GM18868 (cell line): ENCODE data around the gene CGNL1.

Source experiments
- ATAC-seq: cut with Tn5 transposase; IDR thresholded peaks from one replicate; pipeline ENCODE4 v1.9.1; 2021; ENCODE audit warnings: mild to moderate bottlenecking, moderate library complexity; ENCODE audit not compliant: unreplicated experiment

Gene CGNL1

DNA sequence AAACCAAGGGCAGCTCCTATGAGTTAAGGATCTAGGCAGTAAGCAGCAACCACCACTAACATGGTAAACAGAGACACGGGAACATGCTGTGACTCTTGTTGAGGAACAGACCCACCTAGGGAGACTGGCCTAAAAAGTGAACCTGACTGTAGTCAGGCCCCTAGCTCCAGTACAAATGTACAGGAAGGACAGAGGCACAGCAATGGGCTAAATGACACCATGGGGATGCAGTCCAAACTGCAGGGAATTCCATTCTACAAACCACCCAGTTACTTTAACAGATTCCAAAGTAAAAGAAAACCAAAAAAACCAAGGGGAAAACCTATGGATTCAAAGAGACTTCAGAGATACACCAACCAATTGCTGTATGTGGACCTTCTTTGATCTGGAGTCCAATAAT is 28.2 kb upstream of the CGNL1 start:
- ATAC-seq: no peak

DNA sequence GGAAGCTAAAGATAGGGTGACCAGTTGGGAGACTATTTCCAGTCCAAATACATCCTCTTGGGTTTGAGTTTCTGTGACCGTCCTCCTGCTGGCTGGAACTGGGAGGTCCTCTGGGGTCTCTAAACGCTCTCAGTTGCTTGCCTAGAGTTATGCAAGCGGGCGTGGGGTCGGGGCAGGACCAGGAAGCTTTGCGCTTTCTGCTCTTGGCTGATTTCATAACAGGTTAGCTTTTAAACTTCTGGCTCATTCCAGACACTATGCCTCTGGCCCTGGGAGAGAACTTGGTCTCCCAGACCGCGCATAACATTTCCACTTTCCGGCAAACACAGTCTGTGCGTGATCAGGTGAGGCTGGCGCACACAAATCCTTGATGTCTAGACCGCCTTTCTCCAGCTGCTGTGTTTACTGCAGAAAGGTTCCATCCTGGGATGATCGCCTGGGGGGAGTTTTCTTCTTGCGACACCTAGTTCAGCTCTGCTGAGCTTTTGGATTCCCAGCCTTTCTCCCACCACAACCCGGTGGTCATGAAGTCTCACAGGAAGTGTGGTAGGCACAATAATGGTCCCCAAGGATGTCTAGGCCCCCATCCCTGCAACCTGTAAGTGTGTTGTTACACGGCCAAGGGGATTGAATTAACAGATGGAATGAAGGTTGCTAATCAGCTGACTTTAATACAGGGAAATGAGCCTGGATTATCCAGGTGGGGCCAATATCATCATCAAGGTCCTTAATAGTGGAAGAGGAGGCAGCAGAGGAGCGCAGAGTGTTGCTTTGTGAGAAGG is 23.6 kb upstream of the CGNL1 start:
- no peak for ATAC-seq

DNA sequence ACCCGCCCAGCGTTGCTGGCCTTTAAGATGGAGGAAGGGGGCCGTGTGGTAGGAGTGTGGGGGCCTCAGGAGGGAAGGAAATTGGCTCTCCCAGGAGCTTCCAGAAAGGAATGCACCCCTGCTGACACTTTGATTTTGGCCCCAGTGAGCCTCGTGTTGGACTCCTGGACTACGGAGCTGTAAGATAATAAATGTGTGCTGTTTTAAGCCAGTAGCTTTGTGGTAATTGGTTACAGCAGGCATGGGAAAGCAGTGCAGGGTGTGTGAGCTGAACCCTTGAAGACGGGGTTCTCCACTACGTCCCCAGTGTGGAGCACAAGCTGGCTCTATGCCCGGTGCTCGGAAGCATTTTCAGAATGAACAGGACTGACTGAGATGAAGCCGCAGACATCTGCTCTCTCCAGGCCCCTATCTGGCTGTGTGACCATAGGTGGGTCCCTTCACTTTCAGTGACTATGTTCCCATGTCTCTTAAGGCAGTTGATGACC is 22.9 kb upstream of the CGNL1 start:
- no peak for ATAC-seq

DNA sequence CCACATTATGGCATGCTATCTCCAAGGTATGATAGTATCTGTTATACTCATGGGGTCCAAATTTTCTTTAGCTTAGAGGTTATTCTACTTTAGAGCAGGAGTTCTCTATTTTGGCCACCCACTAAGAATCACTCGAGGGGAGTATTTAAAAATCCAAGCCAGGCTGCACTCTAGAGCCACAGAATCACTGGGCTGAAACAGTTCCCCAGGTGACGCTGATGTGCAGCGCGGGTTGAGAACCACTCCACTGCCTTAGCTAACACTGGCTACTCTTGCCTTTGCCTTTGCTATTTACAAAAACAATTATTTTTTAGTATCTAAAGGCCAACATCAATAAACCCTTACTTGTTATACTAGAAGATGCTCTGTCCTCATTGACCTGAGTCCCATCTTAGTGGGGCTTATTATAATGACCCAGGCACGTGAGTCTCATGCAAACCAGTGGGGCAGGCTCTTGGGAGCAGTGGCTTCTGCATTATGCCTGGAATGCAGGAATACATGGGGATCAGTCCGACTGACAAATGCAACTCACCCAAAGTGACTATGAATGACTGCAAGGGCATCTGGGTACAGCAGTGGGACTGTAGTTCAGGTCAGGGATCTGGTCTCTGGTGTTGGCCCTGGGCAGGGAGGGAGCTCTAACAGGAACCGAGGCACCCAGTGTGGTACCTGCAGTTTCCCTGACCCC is 21.7 kb upstream of the CGNL1 start:
- no peak for ATAC-seq

DNA sequence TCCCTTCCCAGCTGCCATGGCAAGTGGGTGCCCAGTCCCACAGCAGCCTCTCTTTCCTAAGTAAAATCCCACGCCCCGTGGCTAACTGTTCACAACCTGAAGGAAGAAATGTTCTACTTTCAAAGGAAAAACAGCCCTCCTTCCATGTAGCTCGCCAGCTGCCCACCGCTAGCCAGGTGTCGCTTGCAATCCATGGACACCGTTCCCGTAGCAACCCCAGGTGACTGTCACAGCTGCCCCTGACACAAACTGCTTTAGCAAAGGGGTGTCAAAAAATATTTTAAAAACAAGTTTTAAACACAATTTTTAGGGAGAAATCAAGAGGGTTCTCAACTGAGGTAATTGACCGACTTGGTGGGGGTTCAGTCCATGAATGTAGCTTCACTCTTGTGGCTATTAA is 21.0 kb upstream of the CGNL1 start:
- ATAC-seq: no peak

DNA sequence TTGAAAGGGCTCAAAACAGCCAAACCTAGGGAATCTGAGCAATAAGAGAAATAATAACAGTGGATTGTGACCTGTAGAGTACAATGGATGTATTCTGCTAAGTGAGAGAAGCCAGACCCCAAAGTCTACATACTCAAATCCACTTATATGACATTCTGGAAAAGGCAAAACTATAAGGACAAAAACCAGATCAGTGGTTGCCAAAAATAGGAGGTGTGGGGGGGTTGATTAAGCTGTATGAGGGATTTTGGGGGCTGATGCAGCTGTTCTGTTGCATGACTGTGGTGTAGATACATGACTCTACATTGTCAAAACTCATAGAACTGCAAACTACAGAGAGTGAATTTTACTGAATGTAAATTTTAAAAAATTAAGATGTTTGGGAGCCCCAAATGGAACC is 20.1 kb upstream of the CGNL1 start:
- no peak for ATAC-seq

DNA sequence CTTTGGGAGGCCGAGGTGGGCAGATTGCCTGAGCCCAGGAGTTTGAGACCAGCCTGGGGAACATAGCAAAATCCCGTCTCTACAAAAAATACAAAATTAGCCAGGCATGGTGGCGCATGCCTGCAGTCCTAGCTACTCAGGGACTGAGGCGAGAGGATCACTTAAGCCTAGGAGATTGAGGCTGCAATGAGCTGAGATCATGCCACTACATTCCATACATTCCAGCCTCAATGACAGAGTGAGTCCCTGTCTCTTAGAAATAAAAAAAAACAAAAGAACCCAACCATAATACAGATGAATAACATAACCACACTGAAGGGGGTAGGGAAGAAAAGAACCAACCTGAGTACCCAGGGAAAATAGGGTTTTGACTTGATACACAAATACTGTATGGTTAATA is 19.7 kb upstream of the CGNL1 start:
- no peak for ATAC-seq

DNA sequence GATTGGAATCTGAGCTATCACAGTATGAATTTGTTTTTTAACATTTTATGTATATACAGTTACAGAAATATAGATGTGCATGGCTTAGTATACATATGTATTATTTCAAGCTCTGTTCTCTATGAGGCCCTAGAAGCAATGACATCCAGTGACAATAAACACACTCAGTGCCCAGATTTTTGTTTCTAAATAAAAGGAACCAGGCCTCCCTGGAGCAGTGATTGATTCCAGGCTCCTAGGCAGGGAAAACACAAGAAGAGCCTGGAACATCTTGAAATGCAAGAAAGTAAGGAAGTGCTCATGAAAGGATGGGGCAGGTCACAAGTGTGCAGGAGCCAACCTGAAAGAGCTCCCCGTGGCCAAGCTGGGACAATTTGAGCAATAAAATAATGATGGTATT is 18.5 kb upstream of the CGNL1 start:
- ATAC-seq: no peak

DNA sequence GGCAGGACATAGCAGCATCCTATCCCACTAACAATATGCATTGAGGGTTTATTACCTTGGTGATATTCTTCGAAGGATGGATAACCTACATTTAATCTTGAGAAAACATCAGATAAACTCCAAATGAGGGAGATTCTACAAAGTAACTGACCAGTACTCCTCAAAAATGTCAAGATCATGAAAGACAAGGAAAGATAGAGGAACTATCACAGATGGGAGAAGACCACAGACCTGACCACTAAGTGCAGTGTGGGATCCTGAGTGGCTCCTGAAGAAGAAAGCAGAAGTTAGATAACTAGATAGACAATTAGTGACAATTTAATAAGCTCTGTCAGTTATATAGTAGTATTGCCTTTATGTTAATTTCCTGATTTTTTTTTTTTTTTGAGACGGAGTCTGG is 17.7 kb upstream of the CGNL1 start:
- ATAC-seq: no peak

DNA sequence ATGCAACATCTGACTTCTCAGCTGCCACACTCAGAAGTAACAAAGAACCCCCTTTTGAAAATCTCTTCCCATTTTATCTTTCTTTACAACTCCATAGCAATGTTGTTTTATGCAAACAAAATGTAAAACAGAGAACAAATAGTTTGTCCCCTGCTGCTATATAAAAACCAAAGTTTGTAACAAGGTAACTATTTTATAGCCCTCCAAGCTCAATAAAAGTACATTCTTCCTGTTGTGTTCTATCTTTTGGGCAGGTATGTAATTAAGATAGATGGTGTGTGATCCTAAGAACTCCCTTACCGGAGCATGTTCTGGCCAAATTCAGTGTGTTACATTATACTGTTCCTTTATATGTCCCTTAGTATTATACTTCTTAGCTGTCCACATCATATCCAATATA is 12.6 kb upstream of the CGNL1 start:
- no peak for ATAC-seq

DNA sequence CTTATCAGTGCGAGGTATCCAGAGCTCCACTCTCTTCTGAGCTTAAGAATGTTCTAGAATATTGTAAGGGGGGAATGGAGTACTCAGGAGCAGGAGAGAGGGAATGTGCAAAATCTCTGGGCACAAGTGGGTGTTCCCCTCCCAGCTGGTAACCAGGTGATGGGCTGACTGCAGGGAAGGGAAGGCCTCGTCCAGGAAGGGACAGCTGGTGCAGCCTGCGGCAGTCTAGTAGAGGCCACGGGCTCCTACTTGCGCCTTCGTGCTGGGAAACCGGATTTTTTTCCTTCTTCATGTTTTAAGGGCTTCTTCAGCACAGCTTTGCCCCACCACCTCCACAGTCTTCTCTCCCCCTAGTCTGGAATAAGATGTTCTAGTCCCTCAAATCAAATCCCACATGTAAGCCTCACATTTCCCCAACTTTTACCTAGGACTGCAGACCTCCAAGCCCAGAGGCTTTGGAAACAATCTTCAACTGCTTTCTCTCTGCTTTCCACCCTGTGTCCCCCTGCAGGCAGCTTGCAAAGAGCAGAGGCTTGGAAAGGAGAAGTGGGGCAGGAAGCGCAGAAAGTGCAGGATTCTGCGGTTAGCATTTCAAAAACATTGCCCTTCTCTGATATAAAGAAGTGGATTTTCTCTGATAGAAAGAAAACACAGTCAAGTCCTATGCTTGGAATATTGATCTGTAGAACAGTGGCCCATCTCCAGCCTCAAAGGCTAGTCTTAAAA is 11.9 kb upstream of the CGNL1 start:
- ATAC-seq: no peak

DNA sequence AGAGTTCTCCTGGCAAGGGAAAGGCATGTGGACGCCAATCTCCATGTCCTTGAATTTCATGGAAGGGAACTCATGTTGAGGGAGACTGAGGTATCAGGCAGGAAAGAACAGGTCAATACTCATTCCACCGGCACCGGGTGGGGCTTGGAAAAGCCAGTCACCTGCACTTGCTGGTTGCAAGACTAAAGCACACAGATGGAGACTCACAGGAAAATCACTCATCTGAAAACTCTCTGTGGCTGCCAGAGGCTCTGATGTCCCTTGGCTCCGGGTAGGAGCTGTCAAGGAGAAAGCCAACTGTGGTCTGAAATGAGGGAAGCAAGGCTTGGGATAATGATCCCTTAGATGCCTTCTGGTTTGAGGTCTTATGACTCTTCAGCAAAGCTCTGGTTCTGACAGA is 8.7 kb upstream of the CGNL1 start:
- no peak for ATAC-seq

DNA sequence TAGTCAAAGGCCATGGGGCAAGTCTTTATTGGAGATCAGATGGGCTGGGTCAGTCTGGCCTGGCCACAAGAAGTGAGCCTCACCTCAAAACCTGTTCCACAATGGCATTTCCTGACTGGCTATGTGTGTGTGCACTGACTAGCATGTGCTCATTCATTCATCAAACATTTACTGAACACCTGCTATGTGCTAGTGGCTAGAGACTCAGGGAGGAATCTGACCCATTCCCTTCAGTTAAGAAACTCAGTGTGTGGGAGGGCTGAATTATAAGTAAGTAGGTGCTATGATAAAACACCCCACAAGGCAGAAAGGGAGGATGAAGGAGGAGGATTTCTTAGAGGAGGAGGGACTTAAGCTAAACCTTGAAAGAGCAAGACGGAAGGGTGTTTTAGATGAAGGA is 5.4 kb upstream of the CGNL1 start:
- ATAC-seq: no peak

DNA sequence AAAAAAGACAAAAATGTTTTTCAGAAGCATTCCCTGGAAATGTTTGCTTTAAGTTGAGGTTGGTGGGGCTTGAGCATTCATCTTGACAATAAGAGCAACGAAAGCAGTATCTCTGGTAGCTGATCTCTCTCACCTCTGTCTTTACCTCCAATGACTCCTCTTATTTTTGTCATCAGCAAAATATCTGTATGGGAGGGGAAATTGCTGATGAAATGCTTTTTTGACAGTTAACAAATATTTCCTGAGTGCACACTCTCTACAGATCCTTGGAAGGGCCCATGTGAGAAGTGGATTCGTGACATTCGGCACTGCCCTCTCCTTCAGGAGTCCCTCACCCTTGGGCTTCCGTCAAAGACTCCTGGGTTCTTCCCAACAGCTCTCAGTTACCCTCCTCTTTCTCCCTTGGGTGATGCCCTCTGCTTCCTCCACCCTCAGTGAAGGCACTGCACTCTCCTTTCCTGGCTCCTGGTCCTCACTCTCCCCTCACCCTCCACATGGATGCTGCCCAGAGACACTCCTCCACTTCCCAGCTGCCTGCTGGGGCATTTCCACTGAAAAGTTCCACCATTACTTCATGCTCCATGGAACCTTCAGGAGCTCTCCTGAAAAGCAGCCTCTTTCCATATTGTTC is 2.9 kb upstream of the CGNL1 start:
- no peak for ATAC-seq

DNA sequence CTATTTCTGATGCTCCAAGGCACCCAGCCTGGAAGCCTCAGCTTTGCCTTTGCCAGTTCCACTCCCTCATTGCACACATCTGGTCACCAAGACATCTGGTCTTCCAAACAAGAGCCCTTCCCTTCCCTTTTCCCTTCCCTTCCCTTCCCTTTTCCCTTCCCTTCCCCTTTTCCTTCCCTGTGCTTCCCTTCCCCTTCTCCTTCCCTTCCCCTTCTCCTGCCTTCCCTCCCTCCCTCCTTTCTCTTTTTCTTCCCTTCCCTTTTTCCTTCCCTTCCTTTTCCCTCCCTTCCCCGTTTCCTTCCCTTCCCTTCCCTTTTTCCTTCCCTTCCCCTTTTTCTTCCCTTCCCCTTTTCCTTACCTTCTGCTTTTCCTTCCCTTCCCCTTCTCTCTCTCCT is 2.4 kb upstream of the CGNL1 start:
- ATAC-seq: no peak

DNA sequence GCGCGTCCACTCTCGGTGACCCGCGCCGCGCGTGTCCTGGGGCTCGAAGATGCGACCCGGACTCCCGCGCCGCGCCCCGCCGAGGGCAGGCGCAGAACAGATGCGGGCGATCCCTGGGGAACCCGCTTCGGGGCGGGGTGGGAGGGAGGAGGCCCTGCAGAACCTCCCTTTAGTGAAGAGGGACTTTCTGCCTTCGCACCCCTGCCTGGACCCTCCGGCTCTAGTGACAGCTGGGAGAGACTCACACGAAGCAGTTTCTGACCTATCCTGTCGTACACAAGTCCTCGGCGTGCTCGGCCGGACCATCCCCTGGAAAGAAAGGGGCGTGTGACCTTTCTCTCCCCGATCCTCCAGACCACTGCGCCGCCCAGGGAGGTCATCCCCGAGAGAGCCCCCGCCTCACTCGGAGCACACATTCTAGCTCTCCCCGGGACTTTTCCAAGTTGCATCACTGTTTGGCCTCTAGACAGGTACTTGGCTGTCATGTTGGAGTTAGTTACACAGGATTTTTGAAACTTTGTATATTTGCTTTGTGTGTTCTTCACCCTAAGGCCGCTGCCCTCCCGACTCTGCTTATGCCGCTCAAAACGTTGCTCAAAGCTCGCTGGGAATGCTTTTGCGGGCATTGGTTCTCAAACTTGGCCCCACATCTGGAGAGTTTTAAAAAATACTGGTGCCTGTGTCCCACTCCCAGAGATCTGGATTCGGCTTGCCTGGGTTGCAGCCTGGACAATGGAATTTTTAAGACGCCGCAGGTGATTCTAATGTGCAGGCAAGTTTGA is 582 bp downstream of the CGNL1 start:
- ATAC-seq: no peak

DNA sequence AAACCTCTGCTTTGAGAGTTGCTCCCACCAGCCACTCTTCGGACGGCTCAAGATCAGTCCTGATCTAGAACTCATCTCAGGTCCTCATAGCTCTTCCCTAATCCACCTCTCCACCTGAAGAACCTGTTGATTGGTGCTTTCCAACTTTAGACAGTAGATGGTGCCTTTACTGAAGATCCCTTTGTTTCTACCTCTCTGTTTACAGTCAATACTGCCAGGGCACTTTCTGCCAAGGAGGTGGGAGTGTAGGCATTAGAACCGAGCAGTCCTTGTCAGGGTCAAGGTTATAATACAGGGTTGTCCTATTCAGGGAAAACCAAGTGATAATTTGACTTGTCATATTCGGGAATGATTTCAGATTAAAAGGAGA is 1.2 kb downstream of the CGNL1 start:
- ATAC-seq: no peak

DNA sequence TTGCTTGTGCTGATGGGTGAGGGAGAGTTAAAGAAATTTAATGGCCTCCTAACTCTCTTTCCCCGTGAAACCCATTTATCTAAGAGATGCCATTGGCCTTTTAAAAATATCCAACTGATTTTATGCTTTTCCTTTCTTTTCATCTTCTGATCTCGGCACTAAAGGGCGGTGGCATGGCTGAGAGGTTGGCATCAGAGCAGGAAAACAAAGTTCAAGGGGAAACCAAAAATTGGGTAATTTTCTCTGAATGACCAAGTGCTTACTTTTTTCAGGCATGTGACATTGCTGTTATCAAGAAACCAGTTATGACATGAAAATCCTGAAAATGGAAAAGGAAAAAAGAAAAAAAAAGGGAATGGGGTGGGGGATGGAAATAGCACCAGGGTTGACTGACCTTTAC is 3.2 kb downstream of the CGNL1 start:
- ATAC-seq: no peak

DNA sequence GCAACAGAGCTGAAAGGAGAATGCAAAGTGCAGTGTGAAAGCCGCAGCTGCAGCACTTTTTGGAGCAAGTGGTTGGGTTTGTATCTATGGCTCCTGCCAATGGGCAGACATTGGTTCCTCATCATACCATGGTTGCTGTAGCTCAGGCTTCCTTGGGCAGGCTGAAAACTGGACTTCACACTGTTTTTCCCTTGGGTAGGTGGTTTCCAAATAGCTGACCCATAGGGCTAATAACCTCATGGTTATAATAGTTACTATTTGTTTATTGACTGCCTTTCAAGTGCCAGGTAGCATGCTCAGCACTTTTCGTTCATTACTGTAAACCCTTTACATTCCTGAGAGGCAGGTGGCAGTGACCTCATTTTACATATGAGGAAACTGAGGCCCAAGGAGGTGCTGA is 4.5 kb downstream of the CGNL1 start:
- ATAC-seq: no peak

DNA sequence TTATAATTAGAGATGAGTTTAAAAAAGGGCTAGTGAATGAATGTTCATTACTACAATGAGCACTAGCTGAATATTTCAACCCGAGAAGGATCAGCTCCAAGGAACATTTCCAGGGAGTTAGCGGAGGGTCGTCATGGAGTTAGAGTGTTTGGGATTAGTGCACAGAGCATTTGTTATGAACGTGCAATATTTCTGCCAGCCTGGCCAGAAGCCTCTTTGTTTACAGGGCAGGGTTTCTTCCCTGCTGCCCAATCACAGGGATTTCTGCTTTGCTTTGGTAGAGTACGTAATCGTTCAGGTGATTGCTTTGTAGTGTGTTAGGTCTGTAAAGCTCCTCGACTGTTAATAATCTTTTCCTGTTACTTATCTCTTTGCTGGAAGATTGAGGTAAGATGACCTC is 5.9 kb downstream of the CGNL1 start:
- no peak for ATAC-seq

DNA sequence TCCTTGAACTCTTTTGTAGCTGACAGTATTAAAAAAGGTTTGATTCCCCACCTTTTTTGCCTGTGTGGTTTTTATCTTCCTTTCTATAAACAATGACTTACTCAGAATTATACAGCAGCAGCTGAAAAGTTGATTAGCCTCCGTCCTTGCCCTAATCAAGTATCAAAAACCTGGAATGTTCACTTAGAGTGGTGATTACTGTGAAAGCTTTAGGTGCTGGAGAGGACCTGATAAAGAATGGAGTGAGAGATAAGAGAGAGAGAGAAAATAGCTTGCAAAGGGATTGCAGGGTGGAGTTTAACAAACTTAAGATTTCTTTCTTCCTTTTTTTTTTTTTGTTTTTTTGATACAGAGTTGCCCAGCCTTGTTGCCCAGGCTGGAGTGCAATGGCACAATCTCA is 6.7 kb downstream of the CGNL1 start:
- no peak for ATAC-seq
